Measurements from ENCODE around the gene PLPP6.

DNA sequence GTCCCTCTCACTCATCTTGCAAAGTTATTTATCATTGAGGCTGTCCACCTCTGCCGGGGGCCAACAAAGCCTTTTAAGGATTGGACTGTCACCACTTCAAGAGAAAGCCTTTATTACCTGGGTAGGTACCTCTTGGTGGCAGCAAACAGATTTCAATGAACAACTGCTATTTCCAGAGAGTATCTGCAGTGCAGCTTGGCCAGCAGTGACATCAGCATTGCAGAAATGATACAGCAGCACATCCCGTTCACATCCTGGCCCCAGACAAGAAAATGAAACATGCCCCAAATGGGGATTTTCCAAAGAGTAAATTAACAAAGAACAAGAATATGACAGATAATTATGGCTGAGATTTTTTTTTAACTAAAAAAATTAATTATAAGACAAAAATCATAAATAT, 6.5 kb downstream of the PLPP6 start:
- TF ChIP-seq, protein P1, sequence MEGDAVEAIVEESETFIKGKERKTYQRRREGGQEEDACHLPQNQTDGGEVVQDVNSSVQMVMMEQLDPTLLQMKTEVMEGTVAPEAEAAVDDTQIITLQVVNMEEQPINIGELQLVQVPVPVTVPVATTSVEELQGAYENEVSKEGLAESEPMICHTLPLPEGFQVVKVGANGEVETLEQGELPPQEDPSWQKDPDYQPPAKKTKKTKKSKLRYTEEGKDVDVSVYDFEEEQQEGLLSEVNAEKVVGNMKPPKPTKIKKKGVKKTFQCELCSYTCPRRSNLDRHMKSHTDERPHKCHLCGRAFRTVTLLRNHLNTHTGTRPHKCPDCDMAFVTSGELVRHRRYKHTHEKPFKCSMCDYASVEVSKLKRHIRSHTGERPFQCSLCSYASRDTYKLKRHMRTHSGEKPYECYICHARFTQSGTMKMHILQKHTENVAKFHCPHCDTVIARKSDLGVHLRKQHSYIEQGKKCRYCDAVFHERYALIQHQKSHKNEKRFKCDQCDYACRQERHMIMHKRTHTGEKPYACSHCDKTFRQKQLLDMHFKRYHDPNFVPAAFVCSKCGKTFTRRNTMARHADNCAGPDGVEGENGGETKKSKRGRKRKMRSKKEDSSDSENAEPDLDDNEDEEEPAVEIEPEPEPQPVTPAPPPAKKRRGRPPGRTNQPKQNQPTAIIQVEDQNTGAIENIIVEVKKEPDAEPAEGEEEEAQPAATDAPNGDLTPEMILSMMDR (IDR thresholded peaks at IDR 0.05), result no peak
- no peak for TF ChIP-seq POLR2A (IDR thresholded peaks at IDR 0.05)
